Endothelial cell of umbilical vein (primary cell): ENCODE data around the gene TEKTIP1. TPM values are rescaled to one million over a fixed set of nuclear protein-coding genes. Genes with fewer than 3 reads are reported as not detected.

Experiments
- BruUV-seq: library from RNA; stranded (reverse); fragments of 400-500 nt; replicated peaks from 2 replicates; lab custom pipeline; 2021; lab: Mats Ljungman, UMichigan
- CTCF ChIA-PET: fragments of 300-600, 350-600 bp; sonication (Branson Sonifier 250); formaldehyde crosslinking; loops from one replicate; lab custom pipeline; 2021; ENCODE audit warnings: antibody characterized with exemption, inconsistent platforms; lab: Charles Lee
- POLR2A ChIA-PET: fragments of 300-600, 350-600 bp; sonication (Branson Sonifier 250); formaldehyde crosslinking; loops from one replicate; lab custom pipeline; 2021; ENCODE audit warnings: antibody characterized with exemption, inconsistent platforms; lab: Charles Lee
- DNase-seq: peaks from one replicate; pipeline ENCODE4 v3.0.0-alpha.2; 2011; ENCODE audit warnings: low read depth, low spot score
- FAIRE-seq: peaks from 2 replicates; lab custom pipeline; 2011; peaks lifted over from hg19 to GRCh38; lab: Jason Lieb, UNC
- H2AFZ ChIP-seq: 2 replicates; pipeline ENCODE4 v1.6.0; 2012; ENCODE audit warnings: low read depth, low read length, control low read depth, inconsistent platforms
- H3K27ac ChIP-seq: 2 replicates; pipeline ENCODE4 v1.5.1; 2011; ENCODE audit warnings: low read depth, mild to moderate bottlenecking, control low read depth, low read length, moderate library complexity; ENCODE audit not compliant: insufficient read depth
- H3K27me3 ChIP-seq, 2 experiments: 2 replicates each; pipeline versions ENCODE4 v1.6.0 to v1.6.1; 2011; ENCODE audit warnings: low read length in 2 of 2, mixed read lengths in 1 of 2; ENCODE audit not compliant: control insufficient read depth in 2 of 2, insufficient read depth in 2 of 2
- H3K36me3 ChIP-seq, 2 experiments: 2 replicates in 1 of 2; 3 replicates in 1 of 2; pipeline ENCODE4 v1.5.1; 2011; ENCODE audit warnings: low read length in 2 of 2, mild to moderate bottlenecking in 1 of 2, moderate library complexity in 1 of 2; ENCODE audit not compliant: control insufficient read depth in 2 of 2, insufficient read depth in 2 of 2; ENCODE audit errors: extremely low read depth in 1 of 2
- H3K4me1 ChIP-seq: 3 replicates; pipeline ENCODE4 v1.5.1; 2011; ENCODE audit warnings: mild to moderate bottlenecking, low read length; ENCODE audit not compliant: control insufficient read depth, insufficient read depth; ENCODE audit errors: extremely low read depth
- H3K4me2 ChIP-seq: 2 replicates; pipeline ENCODE4 v1.6.1; 2011; ENCODE audit warnings: low read length, control low read depth, mixed read lengths; ENCODE audit not compliant: insufficient read depth
- H3K4me3 ChIP-seq, 3 experiments: fragments of 200-600 bp in 1 of 3; sonication (generic), shearing (Covaris generic) in 1 of 3; replicated peaks in 1 of 3; 2 replicates each; pipeline ENCODE4 v1.5.1; 2011 to 2016; ENCODE audit warnings: control low read depth in 3 of 3, low read length in 3 of 3, mild to moderate bottlenecking in 2 of 3, inconsistent platforms in 1 of 3, low read depth in 1 of 3, moderate library complexity in 1 of 3; ENCODE audit not compliant: insufficient read depth in 1 of 3
- H3K79me2 ChIP-seq: 2 replicates; pipeline ENCODE4 v1.6.0; 2012; ENCODE audit warnings: low read length, inconsistent platforms; ENCODE audit not compliant: control insufficient read depth, insufficient read depth
- H3K9ac ChIP-seq: replicated peaks from 2 replicates; pipeline ENCODE3; 2011; ENCODE audit warnings: low read length, control low read depth; ENCODE audit not compliant: insufficient read depth; ENCODE audit errors: extremely low read depth
- H3K9me1 ChIP-seq: replicated peaks from 3 replicates; pipeline ENCODE4 v1.6.0; 2011; ENCODE audit warnings: mild to moderate bottlenecking, low read length; ENCODE audit not compliant: control insufficient read depth, insufficient read depth; ENCODE audit errors: extremely low read depth
- H3K9me3 ChIP-seq: replicated peaks from 2 replicates; pipeline ENCODE4 v1.5.1; 2012; ENCODE audit warnings: low read length, inconsistent platforms; ENCODE audit not compliant: control insufficient read depth, insufficient read depth
- H4K20me1 ChIP-seq: replicated peaks from 2 replicates; pipeline ENCODE3; 2011; ENCODE audit warnings: mild to moderate bottlenecking, low read length; ENCODE audit not compliant: control insufficient read depth, insufficient read depth; ENCODE audit errors: extremely low read depth
- EZH2 ChIP-seq: IDR thresholded peaks from 2 replicates; pipeline ENCODE4 v1.6.1; 2012; ENCODE audit warnings: borderline replicate concordance, low read depth, mild to moderate bottlenecking, moderate library complexity, low read length, inconsistent platforms; ENCODE audit not compliant: severe bottlenecking
- FOS ChIP-seq: IDR thresholded peaks from 2 replicates; pipeline ENCODE4 v1.6.1; 2011; ENCODE audit warnings: mild to moderate bottlenecking, low read length, moderate library complexity, borderline replicate concordance; ENCODE audit not compliant: insufficient read depth
- GATA2 ChIP-seq: IDR thresholded peaks from 2 replicates; pipeline ENCODE4 v1.7.0; 2011; ENCODE audit warnings: low read depth, mild to moderate bottlenecking, moderate library complexity, mixed read lengths, low read length; ENCODE audit not compliant: insufficient read length, insufficient read depth
- JUN ChIP-seq: IDR thresholded peaks from 2 replicates; pipeline ENCODE4 v1.6.1; 2011; ENCODE audit warnings: borderline replicate concordance, low read depth; ENCODE audit not compliant: insufficient read length, insufficient read depth
- MYC ChIP-seq: IDR thresholded peaks from one replicate; pipeline ENCODE4 v1.6.1; 2011; ENCODE audit warnings: mild to moderate bottlenecking, low read depth, low read length
- POLR2A ChIP-seq: IDR thresholded peaks from 2 replicates; pipeline ENCODE4 v1.6.1; 2012; ENCODE audit warnings: low read depth, mild to moderate bottlenecking, control low read depth, low read length
- POLR2AphosphoS5 ChIP-seq: IDR thresholded peaks from 2 replicates; pipeline ENCODE4 v1.6.1; 2012; ENCODE audit warnings: low read depth, mild to moderate bottlenecking, control low read depth, low read length, moderate library complexity; ENCODE audit not compliant: insufficient read depth
- dilution Hi-C: fragments of 300-500 bp; cut with MboI; formaldehyde crosslinking; loops from one replicate; pipeline ENCODE4 v1.15.0; 2019; ENCODE audit warnings: low sequenced_read_pairs; ENCODE audit not compliant: extremely low pct_ligation_motif_present
- intact Hi-C: fragments of 100-400 bp; cut with micrococcal nuclease; formaldehyde crosslinking; loops from one replicate; pipeline ENCODE4 v1.10.0; 2022
- polyA plus RNA-seq, 4 experiments: library from polyadenylated mRNA; depleted of rRNA in 3 of 4; stranded (reverse) in 3 of 4; unstranded in 1 of 4; fragments of >200 nt; gene quantifications; 2 replicates each; pipeline versions ENCODE4 v1.2.1 to v1.2.3, GENCODE V29; 2011 to 2012; ENCODE audit warnings: missing spikeins in 1 of 4
- total RNA-seq: library from RNA; stranded (reverse); gene quantifications from 2 replicates; pipeline ENCODE4 v1.2.3, GENCODE V29; 2021
- TF ChIP-seq, protein P1 (sequence below), 2 donors: IDR thresholded peaks; 1 replicate in 1 of 2; 2 replicates in 1 of 2; pipeline ENCODE4 v1.5.1; 2011; ENCODE audit warnings: low read length in 2 of 2, mild to moderate bottlenecking in 2 of 2, moderate library complexity in 2 of 2, control low read depth in 1 of 2, inconsistent platforms in 1 of 2, low read depth in 1 of 2; ENCODE audit not compliant: insufficient read depth in 1 of 2; ENCODE audit errors: extremely low read depth in 1 of 2
- TF ChIP-seq, protein P2 (sequence below): IDR thresholded peaks from 2 replicates; pipeline ENCODE4 v1.6.1; 2011; ENCODE audit not compliant: insufficient read depth, insufficient read length

TEKTIP1 gene
- total and polyA plus RNA-seq, 2 donors (not counting 3 experiments of a cell fraction or from before 2014, with no cell fraction given) = 0.73 TPM; not detected in 1

DNA sequence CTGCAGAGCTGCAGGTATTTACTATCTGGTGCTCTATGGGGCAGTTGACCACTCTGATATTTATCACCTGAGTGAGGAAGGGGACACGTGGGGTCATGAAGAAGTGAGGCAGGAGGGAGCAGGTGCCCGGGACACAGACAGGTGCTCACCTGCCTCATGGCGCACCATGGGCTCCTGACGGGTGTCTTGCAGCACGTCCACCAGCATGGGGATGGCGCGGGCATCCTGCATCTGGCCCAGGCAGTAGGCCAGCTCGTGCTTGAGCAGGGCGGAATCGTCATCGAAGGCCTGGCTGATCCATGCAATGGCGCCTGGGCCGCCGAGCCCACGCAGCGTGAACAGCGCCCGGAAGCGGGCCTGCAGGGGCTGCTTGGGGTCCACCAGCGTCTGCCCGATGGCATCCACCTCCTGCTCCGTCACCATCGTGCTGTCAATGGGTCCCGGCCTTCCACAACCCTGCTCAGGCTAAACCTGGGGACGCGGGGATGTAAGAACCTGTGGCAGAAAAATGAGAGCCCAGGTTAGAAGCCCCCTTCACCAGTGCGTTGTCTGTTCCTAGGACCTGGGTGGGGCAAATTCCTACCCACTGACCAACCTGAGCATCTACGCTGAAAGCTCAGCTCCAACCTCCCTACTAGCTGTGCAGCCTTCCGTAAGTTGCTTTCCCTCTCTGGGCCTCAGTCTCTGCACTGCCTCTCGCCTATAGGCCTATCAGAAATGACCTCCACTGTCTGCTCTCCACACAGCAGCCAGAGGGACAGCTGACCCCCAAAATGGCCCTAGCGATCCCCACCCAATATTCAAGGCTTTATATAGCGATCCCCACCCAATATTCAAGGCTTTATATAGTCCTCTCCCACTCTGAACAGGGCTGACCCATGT lies 42.3 kb upstream of the TEKTIP1 start:
- H3K36me3 ChIP-seq = peaks cover 0 to 18% of the 10 kb centered on the region in 2 experiments

More for the DNA sequence above, 42.3 kb upstream of the TEKTIP1 start:
- H4K20me1 ChIP-seq = no peaks in the 10 kb centered on the region
- no peak overlapping the region for H3K9ac ChIP-seq
- peaks cover 5% of the 10 kb centered on the region for H3K4me1 ChIP-seq
- no peaks in the 10 kb centered on the region for H3K9me1 ChIP-seq
- CTCF ChIA-PET = no interaction called here
- H3K27me3 ChIP-seq = no peaks in the 10 kb centered on the region
- no peaks in the 10 kb centered on the region for H3K9me3 ChIP-seq
- FAIRE-seq = no peak
- no peak overlapping the region for H2AFZ ChIP-seq
- no peak for DNase-seq
- intact Hi-C loops = no loop called here
- no peak overlapping the region for H3K4me2 ChIP-seq
- dilution Hi-C loops = no loop called here
- peaks cover 28% of the 10 kb centered on the region for H3K79me2 ChIP-seq
- no peak for TF ChIP-seq FOS
- TF ChIP-seq, protein P1, sequence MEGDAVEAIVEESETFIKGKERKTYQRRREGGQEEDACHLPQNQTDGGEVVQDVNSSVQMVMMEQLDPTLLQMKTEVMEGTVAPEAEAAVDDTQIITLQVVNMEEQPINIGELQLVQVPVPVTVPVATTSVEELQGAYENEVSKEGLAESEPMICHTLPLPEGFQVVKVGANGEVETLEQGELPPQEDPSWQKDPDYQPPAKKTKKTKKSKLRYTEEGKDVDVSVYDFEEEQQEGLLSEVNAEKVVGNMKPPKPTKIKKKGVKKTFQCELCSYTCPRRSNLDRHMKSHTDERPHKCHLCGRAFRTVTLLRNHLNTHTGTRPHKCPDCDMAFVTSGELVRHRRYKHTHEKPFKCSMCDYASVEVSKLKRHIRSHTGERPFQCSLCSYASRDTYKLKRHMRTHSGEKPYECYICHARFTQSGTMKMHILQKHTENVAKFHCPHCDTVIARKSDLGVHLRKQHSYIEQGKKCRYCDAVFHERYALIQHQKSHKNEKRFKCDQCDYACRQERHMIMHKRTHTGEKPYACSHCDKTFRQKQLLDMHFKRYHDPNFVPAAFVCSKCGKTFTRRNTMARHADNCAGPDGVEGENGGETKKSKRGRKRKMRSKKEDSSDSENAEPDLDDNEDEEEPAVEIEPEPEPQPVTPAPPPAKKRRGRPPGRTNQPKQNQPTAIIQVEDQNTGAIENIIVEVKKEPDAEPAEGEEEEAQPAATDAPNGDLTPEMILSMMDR (IDR thresholded peaks at IDR 0.05; ENCODE audit: extremely low read depth in 1 of 2, insufficient read depth in 1 of 2, low read depth in 1 of 2, low read length in 2 of 2) = no peak
- no peak for TF ChIP-seq EZH2
- no peak for TF ChIP-seq JUN
- no peak for TF ChIP-seq MYC
- TF ChIP-seq POLR2AphosphoS5 = no peak
- TF ChIP-seq, protein P2, sequence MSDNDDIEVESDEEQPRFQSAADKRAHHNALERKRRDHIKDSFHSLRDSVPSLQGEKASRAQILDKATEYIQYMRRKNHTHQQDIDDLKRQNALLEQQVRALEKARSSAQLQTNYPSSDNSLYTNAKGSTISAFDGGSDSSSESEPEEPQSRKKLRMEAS = no peak
- no peak for TF ChIP-seq GATA2
- no peak for TF ChIP-seq POLR2A
- BruUV-seq = no TSS peak
- no peak overlapping the region for H3K27ac ChIP-seq
- POLR2A ChIA-PET = no interaction called here
- no peak overlapping the region for H3K4me3 ChIP-seq
